22Rv1 (cell line): Measurements from ENCODE around the gene ISM1.

Experiments
- ZFX ChIP-seq: fragments of 450-650 bp; IDR thresholded peaks from 2 replicates; pipeline ENCODE4 v1.6.1; 2017; ENCODE audit warnings: antibody characterized with exemption, borderline replicate concordance
- TF ChIP-seq, protein P1 (sequence below): fragments of 450-650 bp; IDR thresholded peaks from 2 replicates; pipeline ENCODE4 v1.5.1; 2017; ENCODE audit warnings: mild to moderate bottlenecking

DNA sequence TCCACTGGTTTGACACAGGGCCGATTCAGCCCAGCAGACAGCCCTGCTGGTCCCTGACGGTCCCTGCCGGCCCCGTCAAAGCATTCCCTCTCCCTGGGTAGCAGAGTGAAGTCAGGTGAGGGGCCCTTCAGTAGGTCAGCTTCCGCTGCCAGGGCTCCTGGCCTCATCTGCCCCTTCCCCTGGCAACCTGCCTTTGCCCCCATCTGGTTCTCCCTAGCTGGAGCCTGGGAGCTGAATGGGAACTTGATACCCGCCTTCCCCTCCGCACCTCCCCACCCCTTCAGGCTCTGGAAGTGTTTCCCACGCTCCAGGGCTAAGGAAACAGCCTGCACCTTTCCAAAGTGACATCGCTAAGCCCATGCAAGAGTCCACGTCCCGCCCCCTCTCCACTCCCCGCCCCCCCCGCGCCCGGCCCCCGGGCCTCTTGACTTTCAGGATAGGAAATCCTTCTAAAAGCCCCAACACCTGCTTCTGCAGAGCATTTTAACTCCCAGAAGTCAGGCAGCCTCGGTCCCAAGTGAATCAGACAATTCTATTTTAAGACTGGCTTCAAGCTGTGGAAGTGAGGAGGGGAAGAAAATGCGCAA lies 53.3 kb downstream of the ISM1 start:
- TF ChIP-seq, protein P1, sequence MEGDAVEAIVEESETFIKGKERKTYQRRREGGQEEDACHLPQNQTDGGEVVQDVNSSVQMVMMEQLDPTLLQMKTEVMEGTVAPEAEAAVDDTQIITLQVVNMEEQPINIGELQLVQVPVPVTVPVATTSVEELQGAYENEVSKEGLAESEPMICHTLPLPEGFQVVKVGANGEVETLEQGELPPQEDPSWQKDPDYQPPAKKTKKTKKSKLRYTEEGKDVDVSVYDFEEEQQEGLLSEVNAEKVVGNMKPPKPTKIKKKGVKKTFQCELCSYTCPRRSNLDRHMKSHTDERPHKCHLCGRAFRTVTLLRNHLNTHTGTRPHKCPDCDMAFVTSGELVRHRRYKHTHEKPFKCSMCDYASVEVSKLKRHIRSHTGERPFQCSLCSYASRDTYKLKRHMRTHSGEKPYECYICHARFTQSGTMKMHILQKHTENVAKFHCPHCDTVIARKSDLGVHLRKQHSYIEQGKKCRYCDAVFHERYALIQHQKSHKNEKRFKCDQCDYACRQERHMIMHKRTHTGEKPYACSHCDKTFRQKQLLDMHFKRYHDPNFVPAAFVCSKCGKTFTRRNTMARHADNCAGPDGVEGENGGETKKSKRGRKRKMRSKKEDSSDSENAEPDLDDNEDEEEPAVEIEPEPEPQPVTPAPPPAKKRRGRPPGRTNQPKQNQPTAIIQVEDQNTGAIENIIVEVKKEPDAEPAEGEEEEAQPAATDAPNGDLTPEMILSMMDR, result no peak
- no peak for TF ChIP-seq ZFX
